Measurements from ENCODE around the gene SNTB2.

SNTB2 gene

GRCh38 chr16:69180011-69180338 lies 7.0 kb upstream of the SNTB2 start:
- no peak for DNase-seq (ENCODE audit: low read depth)

GRCh38 chr16:69182730-69183416 lies 4.1 kb upstream of the SNTB2 start:
- DNase-seq (ENCODE audit: low read depth): no peak

DNA sequence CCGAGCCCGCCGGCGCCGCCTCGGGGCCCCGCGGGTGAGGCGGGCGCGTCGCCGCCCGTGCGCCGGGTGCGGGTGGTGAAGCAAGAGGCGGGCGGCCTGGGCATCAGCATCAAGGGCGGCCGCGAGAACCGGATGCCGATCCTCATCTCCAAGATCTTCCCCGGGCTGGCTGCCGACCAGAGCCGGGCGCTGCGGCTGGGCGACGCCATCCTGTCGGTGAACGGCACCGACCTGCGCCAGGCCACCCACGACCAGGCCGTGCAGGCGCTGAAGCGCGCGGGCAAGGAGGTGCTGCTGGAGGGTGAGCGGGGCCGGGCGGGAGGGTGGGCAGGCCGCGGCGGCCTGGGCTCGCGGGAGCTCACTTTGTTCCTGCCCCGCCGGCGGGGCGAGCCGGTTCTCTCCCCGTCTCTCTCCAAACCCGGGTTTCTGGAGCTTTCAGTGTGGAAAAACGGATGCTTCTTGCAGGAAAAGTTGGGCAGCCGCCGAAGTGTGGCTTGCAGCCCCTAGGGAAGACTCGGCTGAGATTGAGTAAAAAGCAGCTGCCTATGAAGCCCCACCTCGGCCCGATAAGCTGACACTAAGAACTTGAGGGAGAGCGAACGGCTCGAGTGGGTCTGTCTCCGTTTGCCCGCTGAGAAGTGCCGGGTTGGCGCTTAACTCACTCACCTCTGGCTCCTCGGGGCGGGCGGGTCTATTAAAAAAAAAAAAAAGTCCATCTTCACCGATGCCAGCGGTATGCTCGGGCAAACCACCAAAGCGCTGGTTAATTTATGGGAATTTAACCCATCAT lies 677 bp downstream of the SNTB2 start:
- DNase-seq (ENCODE audit: low read depth): peak; percentile 19

DNA sequence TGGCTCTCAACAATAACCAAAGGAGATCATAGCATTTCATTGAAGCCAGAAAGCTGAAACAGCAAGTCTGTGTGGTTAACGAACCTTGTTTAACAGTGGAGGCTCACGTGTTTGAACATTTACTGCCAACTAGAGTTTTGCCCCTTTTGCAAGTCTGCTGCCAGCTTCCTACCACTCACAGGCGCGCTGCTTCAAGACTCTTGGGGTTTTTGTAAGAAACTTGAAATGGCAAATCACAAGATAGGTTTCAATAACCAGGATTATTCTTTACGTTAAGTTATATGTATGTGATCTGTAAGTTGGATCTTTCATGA lies 1.2 kb downstream of the SNTB2 start:
- no peak for DNase-seq (ENCODE audit: low read depth)

- no peak for DNase-seq (ENCODE audit: low read depth)
Measured at GRCh38 chr16:69188716-69189115, 1.8 kb downstream of the SNTB2 start.

DNA sequence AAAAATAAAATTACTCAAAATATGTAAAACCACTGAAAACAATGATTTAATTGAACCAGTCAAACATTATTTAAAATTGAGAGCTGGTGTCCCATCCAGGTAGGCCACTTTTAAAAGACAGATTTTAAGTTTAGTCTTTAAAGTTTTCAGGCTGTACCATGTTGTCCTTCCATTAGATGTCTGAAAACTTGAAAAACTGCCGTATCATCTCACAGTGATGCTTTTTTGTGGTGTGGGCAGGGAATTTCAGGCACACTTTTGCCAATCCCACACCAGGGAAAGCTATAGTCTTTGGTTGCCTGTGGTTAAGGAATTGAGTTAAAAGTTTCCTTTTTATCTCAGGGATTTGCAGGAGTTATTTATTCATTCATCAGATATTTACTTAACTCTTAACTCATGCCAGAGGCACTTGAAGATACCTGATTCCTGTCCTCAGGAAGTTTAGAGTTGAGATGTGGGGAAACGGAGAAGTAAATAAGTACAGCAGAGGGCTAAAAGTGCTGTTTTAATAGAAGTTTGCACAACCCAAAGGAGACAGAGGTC lies 3.2 kb downstream of the SNTB2 start:
- DNase-seq (ENCODE audit: low read depth): no peak

DNA sequence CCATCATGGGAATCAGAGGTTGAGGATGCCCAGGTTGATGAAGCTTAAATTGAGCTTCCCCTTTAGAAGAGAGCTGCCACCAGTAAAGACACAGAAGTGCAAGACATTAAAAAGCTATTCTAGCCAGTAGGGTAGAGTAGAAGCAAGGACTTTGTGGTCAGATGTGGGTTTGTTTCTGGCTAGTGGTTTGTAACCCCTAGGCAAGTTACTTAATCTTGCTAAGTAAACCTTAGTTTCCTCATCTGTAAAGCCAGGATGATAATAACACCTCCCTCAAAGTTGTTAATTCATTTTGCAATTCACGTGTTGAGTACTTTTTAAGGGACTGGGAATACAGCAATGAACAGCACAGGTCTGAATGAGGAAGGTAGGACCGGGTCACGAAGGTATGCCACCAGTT lies 3.6 kb downstream of the SNTB2 start:
- DNase-seq (ENCODE audit: low read depth): no peak

- no peak for DNase-seq (ENCODE audit: low read depth)
Measured at GRCh38 chr16:69191136-69191535, 4.2 kb downstream of the SNTB2 start.

- no peak for DNase-seq (ENCODE audit: low read depth)
Measured at GRCh38 chr16:69193855-69194254, 6.9 kb downstream of the SNTB2 start.

DNA sequence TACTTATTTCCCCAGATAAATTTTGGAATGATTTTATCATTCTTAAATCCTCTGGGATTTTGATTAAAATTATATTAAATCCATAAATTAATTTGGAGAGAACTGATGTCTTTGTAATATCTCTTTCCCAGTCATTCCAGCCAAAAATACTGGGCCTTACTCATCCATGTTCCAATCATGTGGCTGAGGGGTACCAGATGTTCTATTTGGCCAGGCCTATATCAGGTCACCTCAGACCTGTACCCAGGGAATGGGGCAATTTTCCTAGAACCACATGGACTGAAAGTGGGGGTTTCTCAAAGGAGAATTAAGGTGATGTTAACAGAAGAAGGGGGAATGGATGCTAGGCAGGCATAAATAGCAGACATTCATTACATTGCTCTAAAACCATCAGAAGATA lies 7.5 kb downstream of the SNTB2 start:
- no peak for DNase-seq (ENCODE audit: low read depth)

DNA sequence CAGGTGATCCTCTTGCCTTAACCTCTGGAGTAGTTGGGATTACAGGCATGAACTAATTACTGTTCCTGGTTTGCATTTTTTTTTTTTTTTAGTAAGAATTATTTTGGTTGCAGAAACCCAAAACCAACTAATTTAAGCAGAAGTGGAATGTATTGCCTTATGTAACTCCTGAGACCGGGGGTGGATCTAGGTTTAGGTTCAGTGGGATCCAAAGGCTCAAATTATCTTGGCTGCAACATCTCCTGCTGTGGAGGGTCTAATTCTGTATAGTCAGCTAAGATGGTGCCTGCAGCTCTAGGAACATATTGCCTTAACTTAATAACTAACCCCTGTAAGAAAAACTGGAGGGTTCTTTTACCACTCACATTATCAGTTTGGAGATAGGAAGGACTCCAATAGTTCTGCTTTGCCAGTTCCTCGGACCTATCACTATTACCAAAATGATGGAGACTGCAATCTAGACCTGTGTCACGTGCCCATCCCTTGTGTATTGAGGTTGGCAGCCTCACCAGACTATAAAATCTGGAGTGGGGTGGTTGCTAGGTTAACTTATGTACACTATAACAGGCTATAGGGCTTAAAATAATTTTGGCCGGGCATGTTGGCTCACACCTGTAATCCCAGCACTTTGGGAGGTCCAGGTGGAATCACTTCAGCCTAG lies 8.5 kb downstream of the SNTB2 start:
- DNase-seq (ENCODE audit: low read depth): no peak

DNA sequence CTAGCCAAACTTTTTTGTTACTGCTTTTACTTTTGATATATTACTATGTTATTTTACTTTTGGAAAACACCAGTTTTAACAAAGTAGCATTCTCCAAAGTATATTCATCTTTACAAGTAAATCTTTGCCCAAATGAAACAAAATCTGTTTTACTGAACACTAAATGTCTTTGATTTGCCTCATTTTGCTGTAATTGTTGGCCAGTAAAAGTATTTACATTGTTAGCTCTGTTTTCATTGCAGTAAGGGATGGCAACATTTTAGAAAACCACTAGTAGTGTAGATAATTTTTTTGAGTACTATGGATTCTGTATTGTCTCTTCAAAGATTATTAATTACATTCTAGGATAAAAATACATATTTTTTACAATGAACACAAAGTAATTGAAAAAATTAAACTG lies 10.6 kb downstream of the SNTB2 start:
- no peak for DNase-seq (ENCODE audit: low read depth)

DNA sequence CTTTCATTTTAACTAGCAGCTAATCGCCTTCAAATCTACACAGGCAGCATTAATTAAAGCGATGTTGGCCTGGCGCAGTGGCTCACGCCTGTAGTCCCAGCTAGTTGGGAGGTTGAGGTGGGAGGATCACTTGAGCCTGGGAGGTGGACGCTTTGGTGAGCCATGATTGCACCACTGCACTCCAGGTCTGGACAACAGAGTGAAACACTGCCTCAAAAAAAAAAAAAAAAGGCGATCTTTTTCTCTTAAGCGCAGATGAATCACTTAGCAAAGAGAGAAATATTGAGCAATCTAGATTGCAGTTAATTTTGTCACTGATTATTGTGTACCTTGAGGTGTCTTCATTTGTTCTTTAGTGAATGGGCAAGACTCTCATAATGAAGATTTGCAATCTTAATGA lies 12.4 kb downstream of the SNTB2 start:
- DNase-seq (ENCODE audit: low read depth): no peak

DNA sequence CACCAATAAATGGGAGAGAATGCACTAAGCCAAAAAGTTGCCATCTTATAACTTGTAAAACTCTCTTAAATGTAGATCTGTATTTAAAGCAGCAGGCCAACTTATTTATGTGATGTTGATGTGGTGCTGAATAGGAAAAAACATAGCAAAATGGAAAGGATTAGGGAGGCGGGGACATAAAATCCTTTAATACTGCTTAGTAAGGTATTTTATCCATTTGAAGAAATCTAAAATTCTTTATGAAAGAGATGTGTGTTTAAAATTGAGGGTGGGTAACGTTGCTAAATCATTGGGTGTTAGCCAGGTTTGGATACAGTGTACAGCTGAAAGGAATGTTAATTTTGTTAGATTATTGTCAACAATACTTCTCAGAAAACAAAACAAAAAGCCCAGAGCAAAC lies 14.3 kb downstream of the SNTB2 start:
- no peak for DNase-seq (ENCODE audit: low read depth)

- no peak for DNase-seq (ENCODE audit: low read depth)
Measured at GRCh38 chr16:69201787-69202186, 14.8 kb downstream of the SNTB2 start.

GRCh38 chr16:69204172-69204571 lies 17.2 kb downstream of the SNTB2 start:
- no peak for DNase-seq (ENCODE audit: low read depth)

DNA sequence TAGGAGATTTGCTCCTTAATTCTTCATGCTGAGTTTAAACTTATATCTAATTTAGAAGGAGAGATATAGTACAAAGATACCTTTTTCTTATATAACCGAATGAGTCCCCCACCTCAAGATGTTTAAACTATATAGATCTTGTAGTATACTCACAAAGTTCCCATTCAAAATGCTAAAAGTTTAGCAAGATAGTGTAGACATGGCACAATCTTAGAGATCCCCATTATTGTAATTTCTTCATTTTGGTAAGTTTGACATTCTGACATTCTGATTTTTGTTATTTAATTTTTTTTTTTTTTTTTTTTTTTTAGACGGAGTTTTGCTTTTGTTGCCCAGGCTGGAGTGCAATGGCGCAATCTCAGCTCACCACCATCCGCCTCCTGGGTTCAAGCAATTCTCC lies 22.8 kb downstream of the SNTB2 start:
- no peak for DNase-seq (ENCODE audit: low read depth)

DNA sequence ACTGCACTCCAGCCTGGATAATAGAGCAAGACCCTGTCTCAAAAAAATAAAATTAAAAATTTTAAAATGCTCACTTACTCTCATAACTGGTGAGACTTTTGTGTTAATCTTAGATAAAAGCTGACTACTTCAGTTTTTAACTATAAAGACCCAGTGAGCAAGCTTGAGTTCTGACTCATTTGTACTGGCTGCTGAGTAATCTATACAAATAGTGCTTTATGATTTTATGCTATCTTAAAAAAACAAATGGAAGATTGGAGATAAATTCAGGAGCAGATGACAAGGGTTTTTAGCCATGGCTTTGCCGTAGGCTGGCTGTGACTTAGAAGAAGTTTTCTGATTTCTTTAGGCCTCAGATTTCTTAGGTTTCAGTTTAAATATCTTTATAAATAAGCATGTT lies 30.5 kb downstream of the SNTB2 start:
- DNase-seq (ENCODE audit: low read depth): no peak

DNA sequence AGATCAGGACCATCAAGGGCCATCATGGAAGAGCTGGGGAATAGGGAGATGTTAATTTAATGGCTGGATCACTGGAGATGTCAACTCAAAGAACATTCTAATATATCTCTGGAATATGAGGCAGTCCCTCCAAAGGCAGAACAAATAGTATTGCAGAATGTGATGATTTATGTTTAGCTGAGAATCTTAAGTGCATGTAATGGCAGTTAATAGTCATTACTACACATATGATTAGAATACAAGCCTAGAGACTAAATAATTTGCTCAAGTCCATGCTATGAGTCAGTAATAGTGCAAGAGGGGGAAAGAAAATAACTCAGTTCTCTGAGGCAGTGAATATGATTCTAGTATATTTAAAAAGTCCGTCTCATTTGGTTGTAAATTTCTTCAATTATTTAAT lies 32.3 kb downstream of the SNTB2 start:
- DNase-seq (ENCODE audit: low read depth): no peak

- DNase-seq (ENCODE audit: low read depth): no peak
Measured at GRCh38 chr16:69223882-69224281, 36.9 kb downstream of the SNTB2 start.

DNA sequence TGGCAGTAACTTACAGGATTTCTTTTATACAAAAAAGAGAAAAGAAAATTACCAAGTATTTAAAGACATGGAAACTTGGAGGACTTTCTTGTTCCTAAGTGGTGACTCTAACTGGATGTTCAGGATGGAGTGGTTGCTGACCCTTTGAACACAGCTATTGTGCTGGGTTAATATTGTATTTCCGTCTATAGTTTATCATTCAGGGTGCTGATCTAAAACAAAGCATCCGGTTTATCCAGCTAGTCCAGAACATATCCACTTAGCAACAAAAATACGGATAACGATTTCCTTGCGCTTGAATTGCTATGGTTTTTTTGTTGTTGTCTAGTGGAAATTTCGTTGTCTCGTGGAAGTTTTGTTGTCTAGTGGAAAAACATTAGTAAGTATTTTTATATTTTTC lies 38.2 kb downstream of the SNTB2 start:
- no peak for DNase-seq (ENCODE audit: low read depth)

DNA sequence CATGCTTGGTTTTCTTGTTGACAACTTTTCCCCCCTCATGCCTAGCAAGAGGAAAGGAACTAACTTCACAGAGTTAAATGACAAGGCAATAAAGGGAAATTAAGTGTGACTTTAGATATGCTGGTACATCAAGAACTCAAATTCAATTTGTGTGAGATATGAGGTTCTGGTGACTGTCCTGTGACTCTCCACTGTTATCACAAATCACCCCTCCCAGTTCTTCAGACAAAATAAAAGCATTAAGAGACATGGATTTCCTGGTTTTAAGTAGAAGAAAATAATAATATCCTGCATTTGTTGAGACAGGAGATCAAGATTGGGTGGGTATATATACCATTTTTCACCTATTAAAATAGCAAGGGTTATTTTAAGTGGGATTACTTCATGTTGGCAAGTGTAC lies 46.2 kb downstream of the SNTB2 start:
- DNase-seq (ENCODE audit: low read depth): no peak

DNA sequence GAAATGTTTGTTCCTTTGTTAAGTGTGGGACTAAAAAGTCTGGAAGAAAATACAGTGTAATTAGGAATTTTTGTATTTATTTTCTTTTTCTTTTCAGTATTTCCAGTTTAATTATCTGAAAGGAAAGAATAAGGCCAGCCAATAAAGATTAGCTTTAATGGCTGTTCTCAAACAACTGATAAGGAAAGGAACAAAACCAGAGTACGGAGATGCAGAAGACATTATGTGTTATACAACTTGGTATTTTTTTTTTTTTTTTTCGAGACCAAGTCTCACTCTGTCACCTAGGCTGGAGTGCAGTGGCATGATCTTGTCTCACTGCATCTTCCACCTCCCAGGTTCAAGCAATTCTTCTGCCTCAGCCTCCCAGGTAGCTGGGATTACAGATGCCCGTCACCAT lies 47.5 kb downstream of the SNTB2 start:
- no peak for DNase-seq (ENCODE audit: low read depth)
